Mucosa of stomach (tissue), 1 donor: ENCODE data around the gene EXOSC9.
"Not testable (repeated sequence)": the region's sequence is repeated elsewhere in the genome, so short reads cannot be mapped to it uniquely, and the experiment has no call there.

ENCODE experiments used
- H3K27me3 ChIP-seq: one replicate; pipeline ENCODE4 v1.7.0; 2013; ENCODE audit warnings: mild to moderate bottlenecking, low read length; ENCODE audit not compliant: control insufficient read depth, insufficient read depth
- H3K36me3 ChIP-seq: one replicate; pipeline ENCODE4 v1.7.0; 2013; ENCODE audit warnings: low read length; ENCODE audit not compliant: control insufficient read depth, insufficient read depth
- H3K4me1 ChIP-seq: one replicate; pipeline ENCODE4 v1.7.0; 2013; ENCODE audit warnings: mild to moderate bottlenecking, low read length; ENCODE audit not compliant: control insufficient read depth, insufficient read depth
- H3K4me3 ChIP-seq: one replicate; pipeline ENCODE4 v1.7.0; 2013; ENCODE audit warnings: low read length
- H3K9ac ChIP-seq: one replicate; pipeline ENCODE4 v1.7.0; 2013; ENCODE audit warnings: mild to moderate bottlenecking, low read length, moderate library complexity
- H3K9me3 ChIP-seq: one replicate; pipeline ENCODE4 v1.7.0; 2013; ENCODE audit warnings: mild to moderate bottlenecking, low read length, moderate library complexity; ENCODE audit not compliant: control insufficient read depth
- donor health status: Pancreatic carcinoma.

Gene EXOSC9, protein sequence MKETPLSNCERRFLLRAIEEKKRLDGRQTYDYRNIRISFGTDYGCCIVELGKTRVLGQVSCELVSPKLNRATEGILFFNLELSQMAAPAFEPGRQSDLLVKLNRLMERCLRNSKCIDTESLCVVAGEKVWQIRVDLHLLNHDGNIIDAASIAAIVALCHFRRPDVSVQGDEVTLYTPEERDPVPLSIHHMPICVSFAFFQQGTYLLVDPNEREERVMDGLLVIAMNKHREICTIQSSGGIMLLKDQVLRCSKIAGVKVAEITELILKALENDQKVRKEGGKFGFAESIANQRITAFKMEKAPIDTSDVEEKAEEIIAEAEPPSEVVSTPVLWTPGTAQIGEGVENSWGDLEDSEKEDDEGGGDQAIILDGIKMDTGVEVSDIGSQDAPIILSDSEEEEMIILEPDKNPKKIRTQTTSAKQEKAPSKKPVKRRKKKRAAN

GRCh38 chr4:121800961-121801714 lies at the start of gene EXOSC9:
EXOSC9 (plus strand) TSS chr4:121801323; CDS start chr4:121801425, 102 bp downstream.
- Histone ChIP-seq H3K36me3 (no peaks in the 10 kb centered on the region), H3K9ac (peak within 1 kb of the TSS; percentile 91), H3K4me3 (peak within 1 kb of the TSS; percentile 88), H3K27me3 (no peaks in the 10 kb centered on the region), H3K4me1 (peaks cover 5% of the 10 kb centered on the region), H3K9me3 (no peaks in the 10 kb centered on the region)

GRCh38 chr4:121752142-121752541 lies 49.0 kb upstream of the EXOSC9 start:
- not testable (repeated sequence) for H3K9ac ChIP-seq, H3K27me3 ChIP-seq, H3K9me3 ChIP-seq, H3K4me3 ChIP-seq, H3K36me3 ChIP-seq, H3K4me1 ChIP-seq

DNA sequence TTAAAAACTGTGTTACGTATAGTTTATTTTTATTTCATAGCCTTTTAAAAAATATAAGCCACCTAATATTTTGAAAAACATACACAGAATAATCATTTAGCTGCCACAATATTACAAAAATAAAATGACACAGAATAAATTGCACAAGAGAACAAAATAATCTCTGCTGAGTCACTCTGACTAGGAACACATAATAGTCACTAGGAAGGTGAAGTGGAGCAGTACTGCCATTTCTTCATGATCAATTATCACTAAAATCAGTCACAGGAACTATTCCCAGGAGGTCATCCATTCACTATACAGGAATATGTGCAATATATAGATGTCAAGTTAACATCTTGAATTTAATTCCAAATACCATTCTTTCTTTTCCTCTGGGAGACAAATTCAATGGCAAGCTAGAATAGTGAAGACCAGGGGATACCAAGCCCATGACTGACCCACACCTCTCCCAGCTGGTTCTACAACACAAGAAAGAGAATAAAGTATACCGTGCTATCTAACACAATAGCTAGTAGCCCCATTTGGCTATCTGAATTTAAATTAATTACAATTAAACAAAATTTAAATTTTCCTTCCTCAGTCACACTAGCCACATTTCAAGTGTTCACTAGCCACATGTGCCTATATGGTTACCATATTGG lies 42.1 kb upstream of the EXOSC9 start:
- Histone ChIP-seq H3K4me3 (no peak overlapping the region), H3K4me1 (no peaks in the 10 kb centered on the region), H3K36me3 (no peaks in the 10 kb centered on the region), H3K27me3 (peaks cover 6% of the 10 kb centered on the region), H3K9me3 (no peaks in the 10 kb centered on the region), H3K9ac (no peak overlapping the region)

DNA sequence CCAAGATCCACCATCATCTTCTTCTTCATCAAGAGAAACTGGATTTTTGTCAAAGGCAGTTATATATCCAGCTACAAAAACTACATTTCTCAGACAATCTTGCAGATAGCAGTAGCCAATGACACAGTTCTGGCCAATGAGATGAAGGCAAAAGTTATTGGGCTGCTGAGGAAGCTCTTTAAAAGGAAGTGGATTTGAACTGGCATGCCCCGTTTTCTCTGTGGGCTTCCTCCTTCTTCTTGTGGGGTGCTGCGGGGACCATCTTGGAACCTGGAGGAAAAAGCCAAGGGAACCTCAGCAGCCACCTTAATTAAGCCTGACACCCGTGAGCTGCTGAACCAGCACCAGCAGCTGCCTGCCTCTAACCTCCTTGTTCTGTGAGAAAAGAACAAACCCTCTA lies 40.9 kb upstream of the EXOSC9 start:
- Histone ChIP-seq H3K4me1 (no peaks in the 10 kb centered on the region), H3K27me3 (peaks cover 18% of the 10 kb centered on the region), H3K9me3 (no peaks in the 10 kb centered on the region), H3K9ac (no peak overlapping the region), H3K4me3 (no peak overlapping the region), H3K36me3 (no peaks in the 10 kb centered on the region)

GRCh38 chr4:121764303-121764701 lies 36.8 kb upstream of the EXOSC9 start:
- Histone ChIP-seq H3K36me3 (no peaks in the 10 kb centered on the region), H3K9me3 (no peaks in the 10 kb centered on the region), H3K4me1 (no peaks in the 10 kb centered on the region), H3K27me3 (peaks cover 33% of the 10 kb centered on the region), H3K4me3 (no peak overlapping the region), H3K9ac (no peak overlapping the region)

DNA sequence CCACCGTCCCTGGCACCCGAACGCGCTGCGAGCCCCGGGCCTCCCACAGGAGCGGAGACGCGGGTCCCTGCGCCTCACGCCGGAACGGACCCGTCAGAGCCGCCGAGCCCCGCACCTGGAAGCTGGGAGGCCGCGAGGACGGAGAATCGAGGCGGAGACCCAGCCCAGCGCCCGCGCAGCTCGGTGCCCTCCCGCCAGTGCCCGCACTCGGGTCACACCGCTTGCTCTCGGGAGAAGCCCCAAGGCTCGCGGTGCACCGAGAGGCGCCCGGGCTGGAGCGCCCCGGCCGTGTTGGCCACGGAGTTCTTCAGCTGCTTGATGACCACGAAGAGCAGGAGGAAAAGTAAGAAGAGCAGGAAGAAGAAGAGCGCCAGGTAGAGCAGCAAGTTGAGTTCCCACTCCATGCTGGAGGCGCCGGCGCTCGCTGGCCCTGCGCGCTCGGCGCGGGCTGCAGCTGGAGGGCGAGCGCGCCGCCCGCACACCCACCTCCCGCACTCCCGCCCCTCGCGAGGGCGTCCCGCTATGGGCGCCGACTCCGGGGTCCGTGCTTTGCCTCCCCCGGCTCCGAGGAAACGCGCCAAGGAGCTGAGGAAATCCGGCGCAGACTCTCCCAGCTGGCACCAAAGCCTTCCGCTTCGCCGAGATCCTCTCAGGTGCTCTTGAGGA lies 36.3 kb upstream of the EXOSC9 start, which contains the start of gene SMIM43:
Gene SMIM43 (minus strand): TSS at position 463 of the 666 bp plus-strand sequence. CDS start 59 bp downstream, at position 404.
- Histone ChIP-seq H3K9ac (no peak within 1 kb of the TSS), H3K4me1 (no peaks in the 10 kb centered on the region), H3K9me3 (no peaks in the 10 kb centered on the region), H3K4me3 (peak within 1 kb of the TSS; percentile 4), H3K27me3 (peaks cover 33% of the 10 kb centered on the region), H3K36me3 (no peaks in the 10 kb centered on the region)

GRCh38 chr4:121765368-121765705 lies 35.8 kb upstream of the EXOSC9 start:
- Histone ChIP-seq H3K27me3 (peaks cover 33% of the 10 kb centered on the region), H3K36me3 (no peaks in the 10 kb centered on the region), H3K9ac (no peak overlapping the region), H3K4me3 (peak overlapping the region; percentile 4), H3K9me3 (no peaks in the 10 kb centered on the region), H3K4me1 (no peaks in the 10 kb centered on the region)

- peaks cover 33% of the 10 kb centered on the region for H3K27me3 ChIP-seq
Measured at GRCh38 chr4:121765971-121766538, 35.1 kb upstream of the EXOSC9 start.

GRCh38 chr4:121767166-121767565 lies 34.0 kb upstream of the EXOSC9 start:
- Histone ChIP-seq H3K36me3 (no peaks in the 10 kb centered on the region), H3K4me3 (no peak overlapping the region), H3K27me3 (peaks cover 33% of the 10 kb centered on the region), H3K9ac (no peak overlapping the region), H3K4me1 (no peaks in the 10 kb centered on the region), H3K9me3 (no peaks in the 10 kb centered on the region)

More at GRCh38 chr4:121765971-121766538, 35.1 kb upstream of the EXOSC9 start:
- Histone ChIP-seq H3K36me3 (no peaks in the 10 kb centered on the region), H3K9ac (no peak overlapping the region), H3K4me3 (no peak overlapping the region), H3K4me1 (no peaks in the 10 kb centered on the region), H3K9me3 (no peaks in the 10 kb centered on the region)

DNA sequence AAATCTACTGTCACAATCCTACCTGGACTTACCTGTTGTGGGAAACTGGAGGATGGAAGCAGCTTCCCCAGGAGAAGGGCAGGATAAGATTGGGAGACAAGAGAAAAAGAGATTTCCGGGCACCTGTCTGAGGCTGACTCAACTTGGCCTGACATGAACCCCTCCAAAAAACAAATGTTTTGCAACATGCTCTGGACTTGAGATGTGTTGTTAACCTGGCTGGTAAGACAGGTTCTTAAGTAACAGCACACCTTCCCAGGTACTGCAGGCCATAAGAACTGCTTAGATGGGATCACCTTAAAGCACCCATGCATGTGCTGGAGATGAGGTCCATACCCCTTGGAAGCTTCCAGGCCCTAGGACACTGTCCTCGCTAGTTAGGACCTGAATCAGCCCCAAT lies 31.8 kb upstream of the EXOSC9 start:
- no peak overlapping the region for H3K4me3 ChIP-seq
- no peaks in the 10 kb centered on the region for H3K4me1 ChIP-seq
- peaks cover 24% of the 10 kb centered on the region for H3K27me3 ChIP-seq
- H3K9ac ChIP-seq: no peak overlapping the region
- no peaks in the 10 kb centered on the region for H3K36me3 ChIP-seq
- no peaks in the 10 kb centered on the region for H3K9me3 ChIP-seq

DNA sequence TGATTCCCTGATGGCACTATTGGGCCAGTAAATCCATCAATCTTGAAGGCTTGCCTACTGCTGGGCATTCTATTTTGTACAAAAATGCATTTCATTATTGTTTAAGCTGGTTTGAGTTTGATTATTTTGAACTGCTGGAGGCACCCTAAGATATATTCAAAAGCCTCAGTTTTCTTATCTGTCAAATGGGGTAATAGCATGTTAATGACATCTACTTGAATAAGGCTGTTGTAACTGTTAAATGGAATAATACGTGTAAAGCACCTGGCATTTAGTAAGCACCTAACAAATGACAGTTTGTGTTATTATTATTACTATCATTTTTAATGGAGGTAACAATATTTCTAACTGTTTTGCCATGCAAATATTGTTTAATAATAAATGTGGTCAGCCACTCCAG lies 29.3 kb upstream of the EXOSC9 start:
- H3K4me1 ChIP-seq: no peaks in the 10 kb centered on the region
- H3K4me3 ChIP-seq: no peak overlapping the region
- no peaks in the 10 kb centered on the region for H3K9me3 ChIP-seq
- H3K27me3 ChIP-seq: no peaks in the 10 kb centered on the region
- no peaks in the 10 kb centered on the region for H3K36me3 ChIP-seq
- H3K9ac ChIP-seq: no peak overlapping the region
